Thyroid gland (tissue), 4 donors: ENCODE data around the gene RAB15.

Experiments
- CTCF ChIP-seq, 6 experiments: fragments of 200-600 bp in 3 of 6; fragments of 450-650 bp in 3 of 6; sonication (generic) in 3 of 6; IDR thresholded peaks; one replicate each; pipeline ENCODE4 v1.5.1; 2016 to 2019; ENCODE audit warnings: antibody characterized with exemption in 6 of 6, mild to moderate bottlenecking in 2 of 6, inconsistent platforms in 1 of 6, moderate library complexity in 1 of 6
- POLR2A ChIP-seq, 2 donors: fragments of 450-650 bp; IDR thresholded peaks; one replicate each; pipeline ENCODE4 v1.6.1; 2017; ENCODE audit warnings: antibody characterized with exemption in 2 of 2, mild to moderate bottlenecking in 2 of 2, moderate library complexity in 1 of 2

GRCh38 chr14:64940336-64940910 lies 31.7 kb downstream of the RAB15 start:
- TF ChIP-seq CTCF (IDR thresholded peaks at IDR 0.05): no peak
- TF ChIP-seq POLR2A (IDR thresholded peaks at IDR 0.05): no peak
